Heart left ventricle (tissue), 16 donors: Measurements from ENCODE around the gene LRRC15. TPM values are rescaled to one million over a fixed set of nuclear protein-coding genes. Genes with fewer than 3 reads are reported as not detected.

Source experiments
- ATAC-seq, 4 donors: fragments of 200-7000 bp; cut with Tn5 transposase; one replicate each; pipeline ENCODE4 v1.9.1; 2020 to 2022; ENCODE audit warnings: moderate library complexity in 4 of 4, mild to moderate bottlenecking in 3 of 4, moderate number of reproducible peaks in 1 of 4
- DNase-seq, 5 donors: peaks; one replicate each; pipeline ENCODE4 v3.0.0-alpha.2; 2020
- H3K27ac ChIP-seq, 12 donors: fragments of 200-600 bp; sonication (generic) in 4 of 12; one replicate each; pipeline versions ENCODE4 v1.5.0 to v1.8.0; 2016 to 2022; ENCODE audit warnings: mild to moderate bottlenecking in 2 of 12
- H3K27me3 ChIP-seq, 9 donors: fragments of 200-600 bp; sonication (generic) in 2 of 9; one replicate each; pipeline versions ENCODE4 v1.5.1 to v1.8.0; 2016 to 2022; ENCODE audit warnings: mild to moderate bottlenecking in 3 of 9
- H3K36me3 ChIP-seq, 9 donors: fragments of 200-600 bp; sonication (generic) in 2 of 9; one replicate each; pipeline versions ENCODE4 v1.5.0 to v1.8.0; 2018 to 2022; ENCODE audit warnings: mild to moderate bottlenecking in 2 of 9
- H3K4me1 ChIP-seq, 12 donors: fragments of 200-600 bp; sonication (generic) in 4 of 12; one replicate each; pipeline versions ENCODE4 v1.5.0 to v1.8.0; 2016 to 2022; ENCODE audit warnings: mild to moderate bottlenecking in 3 of 12
- H3K4me3 ChIP-seq, 12 donors: fragments of 200-600 bp; sonication (generic) in 4 of 12; one replicate each; pipeline versions ENCODE4 v1.5.0 to v1.8.0; 2017 to 2022; ENCODE audit warnings: mild to moderate bottlenecking in 9 of 12, moderate library complexity in 4 of 12
- H3K9me3 ChIP-seq, 12 donors: fragments of 200-600 bp; sonication (generic) in 4 of 12; one replicate each; pipeline versions ENCODE4 v1.5.0 to v1.8.0; 2016 to 2022; ENCODE audit warnings: mild to moderate bottlenecking in 1 of 12
- POLR2A ChIP-seq, 2 donors: fragments of 450-650 bp; IDR thresholded peaks; one replicate each; pipeline ENCODE4 v1.6.1; 2017; ENCODE audit warnings: antibody characterized with exemption in 2 of 2, mild to moderate bottlenecking in 2 of 2, moderate library complexity in 2 of 2
- WGBS, 4 donors: extraction: QIAGEN DNeasy Blood & Tissue Kit in 2 of 4; methylation state at CpG; one replicate each; pipeline versions ENCODE4 v1.1.5 to v1.1.7; 2013 to 2018; 5-methylcytosine and 5-hydroxymethylcytosine counted together
- intact Hi-C, 10 donors: fragments of 100-400 bp; cut with DNase I; formaldehyde crosslinking; loops; one replicate each; pipeline versions ENCODE4 v1.11.1 to v1.14.2; 2022
- polyA plus RNA-seq, 2 donors: library from polyadenylated mRNA; stranded (reverse); fragments of 200-250 nt; gene quantifications; one replicate each; pipeline ENCODE4 v1.2.3, GENCODE V29; 2013
- total RNA-seq, 9 donors: library from RNA; depleted of rRNA in 2 of 9; stranded (reverse); fragments of >200 nt in 2 of 9; fragmentation: NEBNext Ultra II Directional in 3 of 9; extraction: Animal tissue kit (Norgen Biotek cat#: 25700) in 3 of 9; gene quantifications; one replicate each; pipeline versions ENCODE4 v1.1.0 to v1.2.4, GENCODE V29; 2016 to 2023
- TF ChIP-seq, protein P1 (sequence below), 12 donors: fragments of 200-600 bp; sonication (generic) in 4 of 12; IDR thresholded peaks; one replicate each; pipeline versions ENCODE4 v1.5.0 to v1.8.0; 2018 to 2022; ENCODE audit warnings: antibody characterized with exemption in 12 of 12, mild to moderate bottlenecking in 5 of 12
- donor health status: ischemic (EF 13 %, LVEDD 7.1; RV severe dilation, severe dysfunction).
- donor health status: healthy with polysubstance abuse.
- donor health status: DM: no; HTN: yes; CAD: no.
- donor health status: DM: no; HTN: no; CAD: no.
- donor health status: ischemic (EF 25% LVEDD 6.9; RV normal size, moderate dysfunction).
- donor health status: ischemic (EF 25% LVEDD 5.7; RV mildly dilated, moderate dysfunction).
- donor health status: healthy.
- donor health status: DM: yes; HTN: yes; CAD: no.
- donor health status: ischemic (EF 35%, LVEDD 5.7; RV mildly dilated, moderate dysfunction).
- donor health status: nonischemic (EF 11% LVEDD 7.7; RV severe dilation, severe dysfunction).
- donor health status: DM: yes; HTN: yes; CAD: no.
- donor health status: PGD.
- donor health status: ischemic (EF 29% LVEDD 5.4; RV normal size, mild dysfunction).
- donor health status: nonischemic (EF 23%, LVEDD 6.1; RV moderate dilation, normal function).

The LRRC15 gene
- total and polyA plus RNA-seq, 11 donors: 0.04 to 1.9 (median 0.12) TPM; not detected in 1

DNA sequence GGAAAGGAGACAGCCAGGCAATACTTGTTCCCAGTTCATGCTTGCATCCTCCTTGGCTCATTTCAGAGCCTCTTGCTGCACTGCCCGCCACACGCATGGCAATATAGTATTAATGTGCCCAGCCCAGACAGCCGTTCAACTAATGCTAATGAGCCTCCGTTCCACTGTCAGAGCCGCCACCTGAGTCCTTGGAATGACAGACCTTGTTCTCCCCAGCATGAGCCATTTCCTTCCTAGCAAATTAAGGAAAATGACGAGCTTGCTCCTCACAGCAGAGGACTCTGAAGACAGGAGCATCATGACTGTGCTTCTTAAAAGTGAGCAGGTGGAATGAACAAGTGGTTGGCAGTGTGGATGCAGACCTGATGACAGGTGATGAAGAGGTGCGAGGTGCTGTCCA lies 10.8 kb upstream of the LRRC15 start:
- intact Hi-C loops: no loop called here
- Histone ChIP-seq H3K36me3 (no peaks in the 10 kb centered on the region), H3K4me1 (no peaks in the 10 kb centered on the region), H3K9me3 (no peaks in the 10 kb centered on the region), H3K27me3 (peaks cover 0 to 23% (median 0%) of the 10 kb centered on the region in 9 donors), H3K27ac (no peak overlapping the region), H3K4me3 (no peak overlapping the region)
- TF ChIP-seq, protein P1, sequence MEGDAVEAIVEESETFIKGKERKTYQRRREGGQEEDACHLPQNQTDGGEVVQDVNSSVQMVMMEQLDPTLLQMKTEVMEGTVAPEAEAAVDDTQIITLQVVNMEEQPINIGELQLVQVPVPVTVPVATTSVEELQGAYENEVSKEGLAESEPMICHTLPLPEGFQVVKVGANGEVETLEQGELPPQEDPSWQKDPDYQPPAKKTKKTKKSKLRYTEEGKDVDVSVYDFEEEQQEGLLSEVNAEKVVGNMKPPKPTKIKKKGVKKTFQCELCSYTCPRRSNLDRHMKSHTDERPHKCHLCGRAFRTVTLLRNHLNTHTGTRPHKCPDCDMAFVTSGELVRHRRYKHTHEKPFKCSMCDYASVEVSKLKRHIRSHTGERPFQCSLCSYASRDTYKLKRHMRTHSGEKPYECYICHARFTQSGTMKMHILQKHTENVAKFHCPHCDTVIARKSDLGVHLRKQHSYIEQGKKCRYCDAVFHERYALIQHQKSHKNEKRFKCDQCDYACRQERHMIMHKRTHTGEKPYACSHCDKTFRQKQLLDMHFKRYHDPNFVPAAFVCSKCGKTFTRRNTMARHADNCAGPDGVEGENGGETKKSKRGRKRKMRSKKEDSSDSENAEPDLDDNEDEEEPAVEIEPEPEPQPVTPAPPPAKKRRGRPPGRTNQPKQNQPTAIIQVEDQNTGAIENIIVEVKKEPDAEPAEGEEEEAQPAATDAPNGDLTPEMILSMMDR (IDR thresholded peaks at IDR 0.05): no peak
- no peak for TF ChIP-seq POLR2A (IDR thresholded peaks at IDR 0.05)
- ATAC-seq (no peak), DNase-seq (no peak)
- WGBS, 4 donors: 76 to 85% (median 83%) methylated on average over 7 of the region's 7 CpGs

DNA sequence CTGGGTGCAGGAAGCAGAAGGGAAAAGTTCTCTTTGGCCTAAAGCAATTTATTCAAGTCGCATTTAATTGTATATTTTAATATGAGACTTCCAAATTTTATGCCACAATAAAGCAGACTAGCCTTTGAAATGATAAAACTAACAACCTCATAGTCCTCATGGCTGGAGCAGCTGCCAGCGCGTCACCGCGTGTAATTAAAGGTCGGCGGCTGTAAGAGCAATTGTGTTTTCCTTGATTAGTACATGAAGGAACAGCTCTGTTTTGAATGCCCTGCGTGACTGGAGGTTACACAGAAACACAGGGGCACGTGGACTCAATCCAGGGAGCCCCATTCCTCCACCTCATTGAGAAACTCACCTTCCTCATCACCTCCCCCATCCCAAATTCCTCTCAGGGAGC lies 10.1 kb upstream of the LRRC15 start:
- ATAC-seq (no peak), DNase-seq (no peak)
- H3K4me1 ChIP-seq: no peaks in the 10 kb centered on the region
- no peak overlapping the region for H3K27ac ChIP-seq
- no peak overlapping the region for H3K4me3 ChIP-seq
- intact Hi-C loops: no loop called here
- H3K27me3 ChIP-seq: peaks cover 0 to 23% (median 0%) of the 10 kb centered on the region in 9 donors
- H3K36me3 ChIP-seq: no peaks in the 10 kb centered on the region
- 83 to 87% (median 86%) methylated on average over 9 of the region's 9 CpGs for WGBS, 4 donors
- no peak for TF ChIP-seq POLR2A (IDR thresholded peaks at IDR 0.05)
- TF ChIP-seq, protein P1 (IDR thresholded peaks at IDR 0.05): no peak
- no peaks in the 10 kb centered on the region for H3K9me3 ChIP-seq

DNA sequence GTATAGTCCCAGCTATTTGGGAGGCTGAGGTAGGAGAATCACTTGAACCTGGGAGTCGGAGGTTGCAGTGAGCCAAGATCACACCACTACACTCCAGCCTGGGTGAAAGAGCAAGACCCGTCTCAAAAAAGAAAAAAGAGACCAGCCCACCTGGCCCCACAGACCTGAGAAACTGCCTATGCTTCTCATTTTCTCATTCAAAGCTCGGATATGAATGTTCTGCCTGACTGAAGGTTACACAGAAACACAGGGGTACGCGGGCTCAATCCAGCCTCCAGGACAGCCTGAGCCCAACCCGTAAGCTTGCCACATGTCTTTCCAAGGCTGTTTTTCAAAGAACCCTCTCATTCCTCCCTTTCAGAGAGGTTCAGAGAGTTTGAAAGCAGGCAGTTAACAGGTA lies 9.7 kb upstream of the LRRC15 start:
- peaks cover 0 to 23% (median 0%) of the 10 kb centered on the region in 9 donors for H3K27me3 ChIP-seq
- H3K36me3 ChIP-seq: no peaks in the 10 kb centered on the region
- H3K27ac ChIP-seq: no peak overlapping the region
- H3K9me3 ChIP-seq: no peaks in the 10 kb centered on the region
- ATAC-seq (no peak), DNase-seq (no peak)
- intact Hi-C loops: no loop called here
- TF ChIP-seq, protein P1 (IDR thresholded peaks at IDR 0.05): no peak
- no peak for TF ChIP-seq POLR2A (IDR thresholded peaks at IDR 0.05)
- no peaks in the 10 kb centered on the region for H3K4me1 ChIP-seq
- H3K4me3 ChIP-seq: no peak overlapping the region
- 91 to 99% (median 92%) methylated on average over 6 of the region's 6 CpGs for WGBS, 4 donors

DNA sequence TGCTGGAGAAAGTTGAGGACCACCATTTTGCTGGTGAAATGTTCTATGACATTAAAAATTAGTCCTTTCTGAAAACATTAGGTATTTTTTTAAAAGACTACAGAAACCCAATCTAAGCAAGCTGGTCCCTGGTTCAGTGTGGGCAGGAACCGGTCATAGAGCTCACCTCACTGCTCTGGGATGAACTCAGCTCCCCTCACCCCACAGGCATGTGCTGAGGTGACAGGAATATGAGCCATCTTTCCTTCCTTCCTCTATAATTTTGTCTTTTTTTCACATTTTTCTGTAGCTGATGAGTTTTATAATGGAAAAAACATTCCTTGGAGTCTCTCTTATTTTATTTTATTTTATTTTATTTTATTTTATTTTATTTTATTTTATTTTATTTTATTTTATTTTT lies 8.2 kb upstream of the LRRC15 start:
- H3K27ac ChIP-seq: no peak overlapping the region
- no peaks in the 10 kb centered on the region for H3K9me3 ChIP-seq
- 77 to 94% (median 89%) methylated on average over 1 of the region's 1 CpG for WGBS, 4 donors
- H3K4me1 ChIP-seq: no peaks in the 10 kb centered on the region
- intact Hi-C loops: no loop called here
- no peak overlapping the region for H3K4me3 ChIP-seq
- H3K36me3 ChIP-seq: no peaks in the 10 kb centered on the region
- H3K27me3 ChIP-seq: peaks cover 0 to 23% (median 0%) of the 10 kb centered on the region in 9 donors
- TF ChIP-seq, protein P1 (IDR thresholded peaks at IDR 0.05): no peak
- TF ChIP-seq POLR2A (IDR thresholded peaks at IDR 0.05): no peak
- DNase-seq (no peak), ATAC-seq (no peak)
